Upper lobe of left lung (tissue), 6 donors: ENCODE measurements around the gene MARVELD3. TPM values are rescaled to one million over a fixed set of nuclear protein-coding genes. Genes with fewer than 3 reads are reported as not detected.

Experiments
- ATAC-seq, 2 donors: fragments of 200-7000 bp; cut with Tn5 transposase; one replicate each; pipeline ENCODE4 v1.9.1; 2022; ENCODE audit warnings: mild to moderate bottlenecking in 2 of 2, moderate library complexity in 2 of 2; ENCODE audit not compliant: low FRiP score in 2 of 2
- DNase-seq, 2 donors: peaks; one replicate each; pipeline ENCODE4 v3.0.0-alpha.2; 2019 to 2020
- H3K27ac ChIP-seq, 4 donors: fragments of 200-600 bp; sonication (generic); one replicate each; pipeline ENCODE4 v1.5.1; 2016 to 2019
- H3K27me3 ChIP-seq, 4 donors: fragments of 200-600 bp; sonication (generic); one replicate each; pipeline ENCODE4 v1.5.1; 2017 to 2019
- H3K36me3 ChIP-seq, 4 donors: fragments of 200-600 bp; sonication (generic); one replicate each; pipeline ENCODE4 v1.5.1; 2016 to 2019
- H3K4me1 ChIP-seq, 4 donors: fragments of 200-600 bp; sonication (generic); one replicate each; pipeline ENCODE4 v1.5.1; 2018 to 2019
- H3K4me3 ChIP-seq, 4 donors: fragments of 200-600 bp; sonication (generic); one replicate each; pipeline ENCODE4 v1.5.1; 2017 to 2019; ENCODE audit warnings: mild to moderate bottlenecking in 2 of 4, moderate library complexity in 1 of 4
- H3K9me3 ChIP-seq, 4 donors: fragments of 200-600 bp; sonication (generic); one replicate each; pipeline ENCODE4 v1.5.1; 2018 to 2019
- EP300 ChIP-seq, 4 donors: sonication (generic); formaldehyde crosslinking; IDR thresholded peaks; one replicate each; pipeline ENCODE4 v1.5.1; 2017; ENCODE audit warnings: antibody characterized with exemption in 4 of 4, control low read depth in 2 of 4
- POLR2A ChIP-seq, 4 donors: fragments of 450-650 bp; IDR thresholded peaks; one replicate each; pipeline ENCODE4 v1.5.1; 2016 to 2017; ENCODE audit warnings: antibody characterized with exemption in 4 of 4, mild to moderate bottlenecking in 2 of 4
- POLR2AphosphoS5 ChIP-seq, 2 donors: sonication (generic); formaldehyde crosslinking; IDR thresholded peaks; one replicate each; pipeline ENCODE4 v1.5.1; 2017; ENCODE audit warnings: antibody characterized with exemption in 2 of 2
- WGBS, 2 donors: methylation state at CpG; one replicate each; pipeline ENCODE4 v1.1.5; 2017 to 2018; 5-methylcytosine and 5-hydroxymethylcytosine counted together
- total RNA-seq, 6 donors: library from RNA; depleted of rRNA in 4 of 6; stranded (reverse); fragments of >200 nt in 4 of 6; gene quantifications; one replicate each; pipeline versions ENCODE4 v1.1.0 to v1.2.1, GENCODE V29; 2016 to 2021
- TF ChIP-seq, protein P1 (sequence below), 6 experiments: fragments of 450-650 bp in 4 of 6; fragments of 200-600 bp in 2 of 6; sonication (generic) in 2 of 6; IDR thresholded peaks; one replicate each; pipeline ENCODE4 v1.5.1; 2016 to 2019; ENCODE audit warnings: antibody characterized with exemption in 6 of 6
- donor health status: DM: no; HTN: no; CAD: no; lungs with moderate emphysema.
- donor health status: DM: no; HTN: yes; CAD: no; lungs with severe emphysema.

The MARVELD3 gene
- total RNA-seq, 6 donors from 2014 or later = 5.5 to 24.1 (median 13.6) TPM

DNA sequence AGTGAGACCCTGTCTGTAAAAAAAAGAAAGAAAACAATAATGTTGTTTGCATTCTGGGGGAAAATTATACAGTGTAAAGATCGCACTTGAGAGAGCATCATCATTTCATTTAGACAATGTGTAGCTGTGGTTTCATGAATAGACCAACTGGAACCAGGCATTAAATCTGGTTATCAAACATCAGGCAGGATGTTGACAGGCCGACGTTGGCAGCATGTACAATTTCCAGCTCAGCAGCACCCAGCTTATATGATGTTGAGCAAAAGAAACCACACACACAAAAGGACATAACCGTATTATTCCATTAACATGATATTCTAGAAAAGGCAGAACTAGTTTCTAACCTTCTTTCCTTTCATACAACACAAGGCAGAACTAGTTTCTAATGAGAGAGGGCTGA lies 5.8 kb downstream of the MARVELD3 start:
- no peaks in the 10 kb centered on the region for H3K9me3 ChIP-seq
- no peak overlapping the region for H3K4me3 ChIP-seq
- H3K27me3 ChIP-seq = peaks cover 0 to 5% (median 2%) of the 10 kb centered on the region in 4 donors
- DNase-seq (no peak), ATAC-seq (no peak)
- H3K36me3 ChIP-seq = no peaks in the 10 kb centered on the region
- WGBS, 2 donors = 68 to 70% methylated on average over 4 of the region's 4 CpGs
- no peak overlapping the region for H3K27ac ChIP-seq
- peaks cover 1 to 14% (median 7%) of the 10 kb centered on the region in 4 donors for H3K4me1 ChIP-seq
- no peak for TF ChIP-seq EP300 (IDR thresholded peaks at IDR 0.05)
- TF ChIP-seq POLR2AphosphoS5 (IDR thresholded peaks at IDR 0.05) = no peak
- TF ChIP-seq POLR2A (IDR thresholded peaks at IDR 0.05) = no peak
- TF ChIP-seq, protein P1, sequence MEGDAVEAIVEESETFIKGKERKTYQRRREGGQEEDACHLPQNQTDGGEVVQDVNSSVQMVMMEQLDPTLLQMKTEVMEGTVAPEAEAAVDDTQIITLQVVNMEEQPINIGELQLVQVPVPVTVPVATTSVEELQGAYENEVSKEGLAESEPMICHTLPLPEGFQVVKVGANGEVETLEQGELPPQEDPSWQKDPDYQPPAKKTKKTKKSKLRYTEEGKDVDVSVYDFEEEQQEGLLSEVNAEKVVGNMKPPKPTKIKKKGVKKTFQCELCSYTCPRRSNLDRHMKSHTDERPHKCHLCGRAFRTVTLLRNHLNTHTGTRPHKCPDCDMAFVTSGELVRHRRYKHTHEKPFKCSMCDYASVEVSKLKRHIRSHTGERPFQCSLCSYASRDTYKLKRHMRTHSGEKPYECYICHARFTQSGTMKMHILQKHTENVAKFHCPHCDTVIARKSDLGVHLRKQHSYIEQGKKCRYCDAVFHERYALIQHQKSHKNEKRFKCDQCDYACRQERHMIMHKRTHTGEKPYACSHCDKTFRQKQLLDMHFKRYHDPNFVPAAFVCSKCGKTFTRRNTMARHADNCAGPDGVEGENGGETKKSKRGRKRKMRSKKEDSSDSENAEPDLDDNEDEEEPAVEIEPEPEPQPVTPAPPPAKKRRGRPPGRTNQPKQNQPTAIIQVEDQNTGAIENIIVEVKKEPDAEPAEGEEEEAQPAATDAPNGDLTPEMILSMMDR (IDR thresholded peaks at IDR 0.05) = no peak

DNA sequence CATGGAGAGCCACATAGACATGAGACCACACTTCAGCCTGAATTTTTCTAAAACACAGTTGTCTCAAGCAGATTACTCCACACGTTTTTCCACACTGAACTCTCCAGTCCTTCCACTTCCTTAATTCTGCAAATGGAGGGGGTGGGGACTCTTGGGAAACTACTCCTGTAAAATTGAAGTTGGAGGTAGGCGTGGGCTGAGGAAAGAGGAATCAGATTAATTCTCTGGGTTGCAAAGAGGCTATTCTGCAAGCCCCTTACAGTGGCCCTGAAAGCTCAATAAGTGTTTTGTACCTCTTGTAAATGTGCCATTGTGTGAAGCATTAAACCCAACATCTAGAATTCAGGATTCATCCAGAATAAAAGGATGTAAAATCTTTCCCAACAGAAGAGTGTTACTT lies 9.6 kb downstream of the MARVELD3 start:
- no peak for TF ChIP-seq POLR2AphosphoS5 (IDR thresholded peaks at IDR 0.05)
- TF ChIP-seq, protein P1 (IDR thresholded peaks at IDR 0.05) = no peak
- TF ChIP-seq EP300 (IDR thresholded peaks at IDR 0.05) = no peak
- TF ChIP-seq POLR2A (IDR thresholded peaks at IDR 0.05) = no peak
- DNase-seq (no peak), ATAC-seq (peak in 1 of 2 donors; percentile 23)
- Histone ChIP-seq H3K4me3 (no peak overlapping the region), H3K27me3 (no peaks in the 10 kb centered on the region), H3K36me3 (peaks cover 0 to 8% (median 0%) of the 10 kb centered on the region in 4 donors), H3K9me3 (no peaks in the 10 kb centered on the region), H3K4me1 (no peaks in the 10 kb centered on the region), H3K27ac (no peak overlapping the region)
- 35 to 40% methylated on average over 2 of the region's 2 CpGs for WGBS, 2 donors

DNA sequence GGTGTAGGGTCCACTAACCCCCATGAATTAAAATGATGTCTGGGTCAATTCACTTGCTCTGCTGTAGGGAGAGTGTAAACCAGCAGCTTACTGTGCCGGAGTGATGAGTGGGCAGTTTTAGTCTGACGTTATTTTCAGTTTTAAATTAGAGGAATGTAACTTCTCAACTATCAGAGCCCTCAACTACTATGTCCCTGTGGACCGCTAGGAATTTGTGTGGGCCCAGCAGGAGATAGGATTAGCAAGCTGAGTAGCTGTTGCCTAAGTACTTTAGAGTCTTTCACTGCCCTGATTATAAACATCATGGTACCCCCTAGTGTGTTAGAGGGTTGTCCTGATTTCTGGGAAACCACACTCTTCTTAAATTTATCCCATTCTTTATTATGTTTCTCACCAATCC lies 11.4 kb downstream of the MARVELD3 start:
- Histone ChIP-seq H3K9me3 (no peaks in the 10 kb centered on the region), H3K4me3 (no peak overlapping the region), H3K27me3 (no peaks in the 10 kb centered on the region), H3K27ac (no peak overlapping the region), H3K4me1 (no peaks in the 10 kb centered on the region), H3K36me3 (peaks cover 0 to 9% (median 0%) of the 10 kb centered on the region in 4 donors)
- DNase-seq (no peak), ATAC-seq (no peak)
- 75 to 86% methylated on average over 3 of the region's 3 CpGs for WGBS, 2 donors
- TF ChIP-seq, protein P1 (IDR thresholded peaks at IDR 0.05) = no peak
- TF ChIP-seq EP300 (IDR thresholded peaks at IDR 0.05) (no peak), POLR2AphosphoS5 (IDR thresholded peaks at IDR 0.05) (no peak), POLR2A (IDR thresholded peaks at IDR 0.05) (no peak)

DNA sequence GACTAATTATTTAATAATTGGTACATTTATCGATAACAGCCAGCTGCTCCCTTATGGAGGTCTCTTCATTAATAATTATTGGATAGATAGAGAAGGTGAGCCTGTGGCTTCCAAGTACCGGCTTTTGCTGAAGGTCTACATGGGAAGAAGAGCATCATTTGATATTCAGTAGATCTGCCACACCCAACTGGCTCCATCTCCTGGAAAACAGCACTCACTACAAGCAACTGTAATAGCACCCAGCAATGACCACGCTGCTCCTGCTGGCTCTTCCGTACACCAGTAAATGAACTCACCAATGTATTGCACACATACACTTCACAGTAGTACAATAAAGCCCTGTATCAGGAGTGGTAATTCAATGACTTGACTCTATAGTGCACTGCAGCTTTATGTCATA lies 19.5 kb downstream of the MARVELD3 start:
- peaks cover 0 to 35% (median 11%) of the 10 kb centered on the region in 4 donors for H3K36me3 ChIP-seq
- ATAC-seq = peak in 1 of 2 donors; percentile 39
- H3K27ac ChIP-seq = no peak overlapping the region
- WGBS, 2 donors = 93 to 100% methylated on average over 4 of the region's 4 CpGs
- H3K4me3 ChIP-seq = no peak overlapping the region
- TF ChIP-seq, protein P1 (IDR thresholded peaks at IDR 0.05) = peak in 2 of 6 experiments; percentile 10 to 16
- TF ChIP-seq POLR2A (IDR thresholded peaks at IDR 0.05) = no peak
- no peaks in the 10 kb centered on the region for H3K4me1 ChIP-seq
- DNase-seq = no peak
- H3K27me3 ChIP-seq = no peaks in the 10 kb centered on the region
- no peaks in the 10 kb centered on the region for H3K9me3 ChIP-seq

DNA sequence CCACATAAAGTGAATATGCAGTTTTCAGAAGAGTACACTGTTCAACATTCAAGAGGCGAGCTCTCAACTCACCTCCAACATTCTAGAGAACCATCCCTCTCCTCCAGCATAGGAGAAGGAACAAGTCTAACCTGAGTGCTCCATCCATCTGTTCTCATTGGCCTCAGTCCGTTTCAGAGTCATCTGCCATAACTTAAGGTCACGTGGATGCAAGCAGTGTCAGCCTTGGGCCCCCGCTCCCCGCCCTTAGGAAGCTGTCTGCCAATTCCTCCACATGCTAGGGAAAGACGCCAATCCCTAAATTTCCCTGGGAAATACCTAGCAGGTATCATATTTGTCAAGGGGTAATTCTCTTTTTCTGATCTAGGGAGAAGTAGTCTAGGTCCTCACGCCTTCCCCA lies 21.4 kb downstream of the MARVELD3 start:
- peaks cover 0 to 49% (median 11%) of the 10 kb centered on the region in 4 donors for H3K36me3 ChIP-seq
- TF ChIP-seq POLR2A (IDR thresholded peaks at IDR 0.05) (no peak), POLR2AphosphoS5 (IDR thresholded peaks at IDR 0.05) (no peak), EP300 (IDR thresholded peaks at IDR 0.05) (no peak)
- TF ChIP-seq, protein P1 (IDR thresholded peaks at IDR 0.05) = no peak
- ATAC-seq = no peak
- DNase-seq = no peak
- no peaks in the 10 kb centered on the region for H3K4me1 ChIP-seq
- no peaks in the 10 kb centered on the region for H3K9me3 ChIP-seq
- 83 to 84% methylated on average over 7 of the region's 7 CpGs for WGBS, 2 donors
- H3K4me3 ChIP-seq = no peak overlapping the region
- H3K27ac ChIP-seq = no peak overlapping the region
- no peaks in the 10 kb centered on the region for H3K27me3 ChIP-seq
